Osteoblast (primary cell): Measurements from ENCODE around the gene HES2. TPM values are rescaled to one million over a fixed set of nuclear protein-coding genes. Genes with fewer than 3 reads are reported as not detected.

Experiments
- DNase-seq: peaks from one replicate; pipeline ENCODE4 v3.0.0; 2011; ENCODE audit warnings: low spot score, mixed read lengths; ENCODE audit not compliant: insufficient read length; ENCODE audit errors: missing footprints
- H2AFZ ChIP-seq: 2 replicates; pipeline ENCODE4 v1.6.0; 2011; ENCODE audit warnings: mild to moderate bottlenecking, low read length
- H3K27ac ChIP-seq: 2 replicates; pipeline ENCODE4 v1.5.1; 2011; ENCODE audit warnings: mild to moderate bottlenecking, low read depth, low read length, moderate library complexity
- H3K27me3 ChIP-seq: 2 replicates; pipeline ENCODE4 v1.6.0; 2012; ENCODE audit warnings: mild to moderate bottlenecking, control low read depth, inconsistent platforms, low read length, moderate library complexity; ENCODE audit not compliant: insufficient read depth
- H3K36me3 ChIP-seq: 2 replicates; pipeline ENCODE4 v1.5.1; 2011; ENCODE audit warnings: mild to moderate bottlenecking, low read length, control low read depth, moderate library complexity; ENCODE audit not compliant: insufficient read depth
- H3K4me1 ChIP-seq: 2 replicates; pipeline ENCODE4 v1.5.1; 2011; ENCODE audit warnings: mild to moderate bottlenecking, low read length, control low read depth, moderate library complexity; ENCODE audit not compliant: insufficient read depth
- H3K4me2 ChIP-seq: 2 replicates; pipeline ENCODE4 v1.6.0; 2011; ENCODE audit warnings: mild to moderate bottlenecking, low read length; ENCODE audit not compliant: insufficient read depth
- H3K4me3 ChIP-seq: fragments of 200-600 bp; sonication (generic); 3 replicates; pipeline ENCODE4 v1.5.1; 2012; ENCODE audit warnings: mild to moderate bottlenecking, low read length, inconsistent platforms; ENCODE audit not compliant: insufficient read depth
- H3K79me2 ChIP-seq: 2 replicates; pipeline ENCODE4 v1.6.0; 2012; ENCODE audit warnings: mild to moderate bottlenecking, low read length, control low read depth, inconsistent platforms; ENCODE audit not compliant: insufficient read depth
- H3K9me3 ChIP-seq: 2 replicates; pipeline ENCODE4 v1.5.1; 2011; ENCODE audit warnings: low read depth, low read length, control low read depth
- H4K20me1 ChIP-seq: 2 replicates; pipeline ENCODE4 v1.6.0; 2012; ENCODE audit warnings: mild to moderate bottlenecking, low read length, control low read depth; ENCODE audit not compliant: insufficient read depth
- CTCF ChIP-seq: IDR thresholded peaks from 2 replicates; pipeline ENCODE4 v1.5.1; 2011; ENCODE audit warnings: mild to moderate bottlenecking, low read depth, low read length, moderate library complexity; ENCODE audit errors: extremely low read depth
- total RNA-seq: library from RNA; depleted of rRNA; stranded (reverse); fragments of >200 nt; gene quantifications from 2 replicates; pipeline ENCODE4 v1.2.3, GENCODE V29; 2012

HES2 gene
- total RNA-seq, 1 donor = not detected

- no peaks in the 10 kb centered on the region for H4K20me1 ChIP-seq
- no peak overlapping the region for H3K27ac ChIP-seq
- no peak for TF ChIP-seq CTCF
- peaks cover 1% of the 10 kb centered on the region for H3K27me3 ChIP-seq
- peaks cover 8% of the 10 kb centered on the region for H3K36me3 ChIP-seq
- H3K9me3 ChIP-seq = no peaks in the 10 kb centered on the region
- no peak overlapping the region for H3K4me2 ChIP-seq
- peak; percentile 88 for DNase-seq
- no peaks in the 10 kb centered on the region for H3K79me2 ChIP-seq
- H2AFZ ChIP-seq = no peak overlapping the region
- H3K4me1 ChIP-seq = no peaks in the 10 kb centered on the region
- no peak overlapping the region for H3K4me3 ChIP-seq
Measured at GRCh38 chr1:6461538-6462411, 42.1 kb upstream of the HES2 start.

GRCh38 chr1:6461051-6461530 is 41.4 kb upstream of the HES2 start:
- no peak overlapping the region for H3K27ac ChIP-seq
- no peak overlapping the region for H3K4me2 ChIP-seq
- no peak overlapping the region for H3K4me3 ChIP-seq
- no peaks in the 10 kb centered on the region for H3K4me1 ChIP-seq
- no peaks in the 10 kb centered on the region for H3K79me2 ChIP-seq
- H4K20me1 ChIP-seq = no peaks in the 10 kb centered on the region
- TF ChIP-seq CTCF = no peak
- DNase-seq = no peak
- no peak overlapping the region for H2AFZ ChIP-seq
- no peaks in the 10 kb centered on the region for H3K9me3 ChIP-seq
- H3K27me3 ChIP-seq = peaks cover 4% of the 10 kb centered on the region
- peaks cover 8% of the 10 kb centered on the region for H3K36me3 ChIP-seq

- H3K36me3 ChIP-seq = peaks cover 8% of the 10 kb centered on the region
- no peak overlapping the region for H2AFZ ChIP-seq
- H3K4me3 ChIP-seq = no peak overlapping the region
- H3K79me2 ChIP-seq = no peaks in the 10 kb centered on the region
- no peaks in the 10 kb centered on the region for H3K4me1 ChIP-seq
- H3K9me3 ChIP-seq = no peaks in the 10 kb centered on the region
- no peaks in the 10 kb centered on the region for H4K20me1 ChIP-seq
- H3K27ac ChIP-seq = no peak overlapping the region
- DNase-seq = peak; percentile 93
- no peak for TF ChIP-seq CTCF
- H3K4me2 ChIP-seq = no peak overlapping the region
- peaks cover 8% of the 10 kb centered on the region for H3K27me3 ChIP-seq
Measured at GRCh38 chr1:6460301-6461050, 40.8 kb upstream of the HES2 start.

DNA sequence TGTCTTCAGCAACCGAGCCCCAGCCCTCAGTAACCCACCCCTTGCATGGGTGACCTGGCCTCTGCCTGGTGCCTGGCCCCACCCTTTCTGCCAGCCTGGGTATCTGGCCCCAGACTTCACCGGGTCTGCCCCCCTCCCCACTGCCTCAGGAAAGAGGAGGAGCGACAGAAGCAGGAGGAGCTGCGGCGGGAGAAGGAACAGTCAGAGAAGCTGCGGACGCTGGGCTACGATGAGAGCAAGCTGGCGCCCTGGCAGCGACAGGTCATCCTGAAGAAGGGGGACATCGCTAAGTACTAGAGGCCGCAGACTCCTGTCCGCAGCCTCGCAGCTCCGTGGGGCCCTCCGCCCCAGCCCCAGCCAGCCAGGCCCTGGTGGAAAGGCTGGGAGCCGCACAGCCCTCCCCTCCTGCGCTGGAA is 40.1 kb upstream of the HES2 start:
- Histone ChIP-seq H3K36me3 (peaks cover 8% of the 10 kb centered on the region), H3K4me2 (no peak overlapping the region), H3K79me2 (no peaks in the 10 kb centered on the region), H3K9me3 (no peaks in the 10 kb centered on the region), H3K4me1 (no peaks in the 10 kb centered on the region), H2AFZ (no peak overlapping the region), H3K4me3 (no peak overlapping the region), H3K27me3 (peaks cover 11% of the 10 kb centered on the region), H3K27ac (no peak overlapping the region), H4K20me1 (no peaks in the 10 kb centered on the region)
- DNase-seq = no peak
- no peak for TF ChIP-seq CTCF
